ENCODE measurements around the gene XPR1.
"Not testable (repeated sequence)": the region's sequence is repeated elsewhere in the genome, so short reads cannot be mapped to it uniquely, and the experiment has no call there.

The XPR1 gene

DNA sequence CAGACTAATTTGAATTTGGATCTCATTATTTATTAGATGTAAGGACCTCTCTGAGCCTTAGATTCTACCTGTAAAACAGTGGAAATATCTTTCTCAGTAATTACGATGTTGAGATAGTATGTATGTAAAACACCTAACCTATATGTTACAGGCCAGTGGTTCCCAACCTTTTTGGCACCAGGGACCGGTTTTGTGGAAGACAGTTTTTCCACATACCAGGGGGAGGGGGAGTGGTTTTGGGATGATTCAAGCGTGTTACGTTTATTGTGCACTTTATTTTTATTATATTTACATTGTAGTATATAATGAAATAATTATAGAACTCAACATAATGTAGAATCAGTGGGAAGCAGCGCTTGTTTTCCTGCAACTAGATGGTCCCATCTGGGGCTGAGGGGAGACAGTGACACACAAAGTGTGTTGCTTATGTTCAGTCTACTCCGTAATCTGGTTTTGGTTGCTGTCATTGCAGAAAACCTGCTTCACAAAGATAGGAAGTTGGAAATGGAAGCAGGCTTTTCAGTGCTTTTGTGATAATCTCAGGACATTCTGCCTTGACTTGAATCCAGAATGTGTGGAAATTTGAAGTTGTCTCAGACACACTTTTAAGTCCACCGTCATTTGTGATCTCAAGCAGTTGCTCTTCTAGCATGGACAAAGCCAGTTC lies 12.8 kb downstream of the XPR1 start:
- no peak for DNase-seq (ENCODE audit: low read depth)

DNA sequence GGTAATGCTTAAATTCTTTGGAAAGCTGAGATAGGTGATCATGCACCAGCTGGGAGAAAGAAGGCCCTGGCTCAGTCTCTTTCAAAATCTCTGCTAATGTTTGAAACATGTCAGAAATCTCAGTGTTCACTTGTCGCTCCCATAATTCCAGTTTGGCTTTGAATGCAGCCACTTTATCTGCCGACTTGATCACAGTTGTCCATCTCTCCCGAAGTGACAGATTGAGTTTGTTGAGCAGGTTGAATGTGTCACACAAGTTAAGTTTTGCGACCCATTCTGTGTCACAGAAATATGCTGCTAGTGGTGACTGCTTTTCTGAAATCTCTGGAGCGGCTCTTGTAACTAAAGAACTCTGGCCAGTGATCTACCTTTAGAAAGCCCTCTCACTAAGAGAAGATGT lies 13.4 kb downstream of the XPR1 start:
- DNase-seq (ENCODE audit: low read depth) = not testable (repeated sequence)

DNA sequence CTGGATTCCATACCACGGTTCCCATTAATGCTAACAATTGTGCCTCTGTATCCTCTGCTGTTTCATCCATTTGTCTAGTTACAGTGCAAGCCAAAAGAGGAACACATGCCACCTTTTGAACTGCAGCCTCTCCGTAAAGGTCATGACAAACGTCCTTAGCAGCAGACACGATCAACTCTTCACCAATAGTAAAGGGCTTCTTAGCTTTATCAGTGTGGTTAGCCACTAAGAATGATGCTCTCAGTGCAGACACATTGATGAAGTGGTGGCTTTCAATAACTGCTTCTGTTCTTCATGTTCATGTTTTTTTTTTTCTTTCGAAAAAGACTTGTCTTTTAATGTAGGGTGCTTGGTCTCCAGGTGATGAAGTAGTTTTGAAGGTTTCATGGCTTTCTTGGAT lies 14.3 kb downstream of the XPR1 start:
- DNase-seq (ENCODE audit: low read depth) = no peak

DNA sequence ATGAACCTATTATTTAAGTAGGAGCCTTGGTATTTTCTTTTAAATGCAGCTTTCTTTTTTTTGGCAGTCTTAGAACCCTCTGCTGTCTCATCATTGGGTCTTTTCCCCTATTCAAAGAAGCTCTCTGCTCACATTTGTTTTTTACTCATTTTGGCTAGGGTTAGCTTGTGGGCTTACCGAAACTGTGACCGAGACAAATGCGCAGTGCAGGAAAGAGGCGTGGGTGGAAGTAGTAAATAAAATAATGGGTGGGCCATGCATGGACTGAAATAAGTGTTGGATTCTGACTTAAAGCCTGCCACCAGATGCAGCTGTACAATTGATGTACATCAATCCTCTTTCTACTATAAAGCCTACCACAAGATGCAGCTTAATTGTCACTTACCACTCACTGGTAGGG lies 14.7 kb downstream of the XPR1 start:
- DNase-seq (ENCODE audit: low read depth) = no peak

DNA sequence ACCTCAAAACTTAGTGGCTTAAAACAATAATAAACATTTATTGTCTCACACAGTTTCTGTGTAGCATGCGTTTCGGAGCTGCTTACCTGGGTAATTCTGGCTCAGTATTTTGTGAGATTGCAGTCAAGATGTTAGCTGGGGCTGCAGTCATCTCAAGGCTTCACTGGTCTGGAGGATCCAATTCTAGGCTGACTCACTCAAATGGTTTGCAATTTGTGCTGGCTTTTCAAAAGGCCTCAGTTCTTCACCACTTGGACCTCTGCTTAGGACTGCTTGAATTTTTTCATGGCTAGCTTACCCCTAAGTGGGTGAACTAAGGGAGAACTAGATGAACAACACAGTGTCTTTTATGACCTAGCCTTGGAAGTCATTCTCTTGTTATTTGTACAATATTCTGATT lies 21.0 kb downstream of the XPR1 start:
- no peak for DNase-seq (ENCODE audit: low read depth)

DNA sequence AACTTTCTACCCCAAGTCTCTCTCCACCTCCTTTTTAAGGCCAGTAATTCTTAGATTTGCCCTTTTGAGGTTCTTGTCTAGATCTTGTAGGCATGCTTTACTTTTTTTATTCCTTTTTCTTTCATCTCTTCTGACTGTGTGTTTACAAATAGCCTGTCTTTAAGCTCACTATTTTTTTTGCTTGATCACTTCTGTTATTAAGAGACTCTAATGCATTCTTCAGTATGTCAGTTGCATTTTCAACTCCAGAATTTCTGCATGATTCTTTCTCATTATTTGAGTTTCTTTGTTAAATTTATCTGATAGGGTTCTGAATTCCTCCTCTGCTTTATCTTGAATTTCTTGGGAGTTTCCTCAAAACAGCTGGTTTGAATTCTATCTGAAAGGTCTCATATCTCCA lies 30.9 kb downstream of the XPR1 start:
- DNase-seq (ENCODE audit: low read depth) = no peak

DNA sequence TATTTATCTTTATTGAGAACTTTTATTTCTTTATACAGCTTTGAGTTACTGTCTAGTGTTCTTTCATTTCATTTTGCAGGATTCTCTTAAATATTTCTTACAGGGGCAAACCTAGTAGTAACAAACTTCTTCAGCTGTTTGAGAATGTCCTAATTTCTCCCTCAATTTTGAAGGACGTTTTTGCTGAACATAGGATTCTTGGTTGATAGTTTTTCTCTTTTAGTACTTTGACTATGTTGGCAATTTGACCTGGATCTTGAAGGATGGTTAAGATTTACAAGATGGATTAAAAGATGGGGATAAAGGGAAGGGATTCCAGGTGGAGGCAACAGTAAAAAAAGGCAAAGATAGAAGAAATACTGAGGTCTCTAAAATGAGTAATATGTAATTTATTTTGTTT lies 38.9 kb downstream of the XPR1 start:
- no peak for DNase-seq (ENCODE audit: low read depth)

DNA sequence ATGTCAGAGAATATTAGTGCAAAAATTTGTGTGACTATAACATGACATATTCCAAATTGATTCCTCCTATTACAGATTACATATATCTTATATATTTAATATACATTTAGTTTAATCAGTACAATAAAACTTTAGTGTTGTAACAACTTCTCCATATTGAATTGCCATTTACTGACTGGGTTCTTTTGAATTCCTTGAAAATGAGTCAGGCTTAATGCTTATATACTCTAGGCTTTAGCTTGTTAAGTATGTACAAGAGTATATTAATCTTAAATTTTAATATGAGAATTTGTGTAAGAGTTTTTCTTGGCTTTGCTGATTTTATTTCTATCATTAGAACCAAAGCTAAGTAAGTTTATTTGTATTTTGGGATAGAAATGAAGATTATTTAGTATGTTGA lies 40.3 kb downstream of the XPR1 start:
- DNase-seq (ENCODE audit: low read depth) = no peak

DNA sequence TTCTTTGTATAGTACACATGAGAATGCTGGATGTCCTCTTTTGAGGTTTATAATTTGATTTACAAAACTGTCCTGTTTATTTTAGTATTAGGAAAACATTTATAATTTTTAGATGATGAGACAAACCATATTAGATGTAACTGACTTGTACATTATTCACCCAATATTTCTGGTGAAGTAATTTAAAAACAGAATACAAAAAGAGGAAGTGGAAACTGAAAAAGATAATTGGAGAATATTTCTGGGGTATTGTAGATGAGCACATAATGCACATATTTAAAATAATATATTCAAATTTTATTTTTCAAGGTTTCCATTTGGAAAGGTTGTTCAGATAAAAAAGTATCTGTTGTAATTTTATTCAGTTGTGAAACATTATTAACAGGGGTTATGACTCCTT lies 40.7 kb downstream of the XPR1 start:
- no peak for DNase-seq (ENCODE audit: low read depth)

DNA sequence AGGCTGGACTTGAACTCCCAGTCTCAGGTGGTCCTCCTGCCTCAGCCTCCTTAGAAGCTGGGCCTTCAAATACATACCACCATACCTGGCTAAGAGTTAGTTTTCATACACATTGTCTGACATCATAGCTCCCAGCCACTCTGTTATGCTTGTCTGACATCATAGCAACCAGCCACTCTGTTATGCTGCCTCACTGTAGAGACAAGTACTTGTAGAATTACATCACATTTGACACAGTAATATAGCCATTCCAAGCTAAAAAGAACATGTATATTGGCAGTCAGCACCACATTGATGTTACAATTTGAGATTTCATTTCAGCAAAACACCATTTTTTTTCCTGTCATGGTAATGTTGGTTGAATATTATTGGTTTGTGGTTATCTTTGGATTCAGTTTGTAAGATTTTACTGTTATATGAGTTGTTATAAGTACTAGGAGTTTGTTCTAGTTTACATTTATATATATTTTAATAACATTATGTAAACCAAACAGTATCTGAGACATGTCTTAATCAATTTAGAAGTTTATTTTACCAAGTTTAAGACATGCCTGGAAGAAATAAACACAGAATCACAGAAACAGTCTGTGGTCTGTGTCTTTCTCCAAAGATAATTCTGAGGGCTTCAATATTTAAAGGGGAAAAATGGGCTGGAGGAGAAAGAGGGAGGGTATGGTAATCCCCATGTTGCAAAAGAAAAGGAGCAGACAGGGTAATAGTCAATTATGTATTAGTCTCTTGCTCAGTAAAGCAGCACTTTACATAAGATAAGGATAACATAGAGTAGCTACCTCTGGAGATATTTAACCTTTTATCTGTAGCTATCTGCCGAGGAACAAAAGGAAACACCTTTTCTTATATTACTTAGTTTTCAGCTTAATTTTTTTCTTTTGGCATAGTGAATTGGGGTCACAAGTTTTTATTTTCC lies 43.0 kb downstream of the XPR1 start:
- no peak for DNase-seq (ENCODE audit: low read depth)

DNA sequence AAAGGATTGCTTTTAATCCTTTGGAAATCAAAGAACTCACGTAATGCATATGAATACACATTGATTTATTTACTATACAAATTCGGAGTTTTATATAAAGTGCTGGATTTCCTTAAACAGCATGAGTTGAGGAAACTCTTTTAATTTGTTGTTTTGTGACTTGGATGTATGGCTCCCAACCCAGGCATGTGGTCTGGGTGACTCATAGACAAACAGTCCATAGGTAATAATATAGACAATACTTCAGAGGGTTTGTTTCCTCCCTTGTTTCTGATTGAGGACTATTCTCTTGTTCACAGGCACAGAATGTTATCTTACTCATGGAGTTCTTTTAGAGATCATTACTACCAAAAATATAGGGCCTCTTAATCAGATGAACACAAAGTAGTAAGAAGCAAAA lies 43.8 kb downstream of the XPR1 start:
- no peak for DNase-seq (ENCODE audit: low read depth)

DNA sequence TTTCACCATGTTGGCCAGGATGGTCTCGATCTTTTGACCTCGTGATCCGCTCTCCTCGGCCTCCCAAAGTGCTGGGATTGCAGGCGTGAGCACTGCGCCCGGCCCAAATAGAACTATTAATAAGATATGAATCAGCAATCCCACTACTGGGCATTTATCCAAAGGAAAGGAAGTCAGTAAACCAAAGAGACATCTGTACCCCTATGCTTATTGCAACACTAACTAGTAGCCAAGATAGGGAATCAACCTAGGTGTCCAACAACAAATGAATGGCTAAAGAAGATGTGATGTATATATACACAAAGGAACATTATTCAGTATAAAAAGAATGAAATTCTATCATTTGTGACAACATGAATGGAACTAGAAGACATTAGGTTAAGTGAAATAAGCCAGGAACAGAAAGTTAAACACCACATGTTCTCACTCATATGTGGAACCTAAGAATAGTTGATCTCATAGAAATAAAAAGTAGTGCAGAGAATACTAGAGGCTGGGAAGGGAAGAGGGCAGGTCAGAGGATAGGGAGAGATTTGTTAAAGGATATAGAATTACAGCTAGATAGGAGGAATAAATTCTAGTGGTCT lies 48.8 kb downstream of the XPR1 start:
- no peak for DNase-seq (ENCODE audit: low read depth)

DNA sequence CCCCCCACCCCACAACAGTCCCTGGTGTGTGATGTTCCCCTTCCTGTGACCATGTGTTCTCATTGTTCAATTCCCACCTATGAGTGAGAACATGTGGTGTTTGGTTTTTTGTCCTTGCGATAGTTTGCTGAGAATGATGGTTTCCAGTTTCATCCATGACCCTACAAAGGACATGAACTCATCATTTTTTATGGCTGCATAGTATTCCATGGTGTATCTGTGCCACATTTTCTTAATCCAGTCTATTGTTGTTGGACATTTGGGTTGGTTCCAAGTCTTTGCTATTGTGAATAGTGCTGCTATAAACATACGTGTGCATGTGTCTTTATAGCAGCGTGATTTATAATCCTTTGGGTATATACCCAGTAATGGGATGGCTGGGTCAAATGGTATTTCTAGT lies 51.3 kb downstream of the XPR1 start:
- not testable (repeated sequence) for DNase-seq (ENCODE audit: low read depth)

DNA sequence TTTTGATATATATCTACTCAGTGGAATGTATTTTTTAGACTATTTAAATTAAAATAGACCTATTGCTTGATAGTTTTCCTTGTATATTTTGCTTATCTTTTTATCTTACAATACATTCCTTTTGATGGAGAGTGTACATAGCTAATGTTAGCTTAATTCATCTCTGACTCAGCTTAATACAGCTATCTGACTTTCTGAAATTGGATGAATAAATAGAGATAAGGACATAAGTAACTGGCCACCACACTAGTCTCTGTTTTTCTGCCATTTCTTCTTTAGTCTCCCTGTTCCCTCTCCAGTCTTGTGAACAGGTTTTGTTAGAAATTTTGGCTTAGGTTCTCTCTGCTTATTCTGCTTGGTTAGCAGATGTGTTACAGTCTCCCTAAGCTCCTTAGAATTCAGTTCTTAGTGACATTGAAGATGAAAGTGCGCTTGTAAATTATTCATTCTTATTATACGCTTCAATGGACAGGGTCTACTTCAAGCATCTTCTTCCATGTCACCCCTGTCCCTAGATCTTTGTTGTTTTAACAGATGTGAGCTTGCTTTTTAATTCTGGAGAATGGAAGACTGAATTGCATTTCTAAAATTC lies 59.6 kb downstream of the XPR1 start:
- no peak for DNase-seq (ENCODE audit: low read depth)

DNA sequence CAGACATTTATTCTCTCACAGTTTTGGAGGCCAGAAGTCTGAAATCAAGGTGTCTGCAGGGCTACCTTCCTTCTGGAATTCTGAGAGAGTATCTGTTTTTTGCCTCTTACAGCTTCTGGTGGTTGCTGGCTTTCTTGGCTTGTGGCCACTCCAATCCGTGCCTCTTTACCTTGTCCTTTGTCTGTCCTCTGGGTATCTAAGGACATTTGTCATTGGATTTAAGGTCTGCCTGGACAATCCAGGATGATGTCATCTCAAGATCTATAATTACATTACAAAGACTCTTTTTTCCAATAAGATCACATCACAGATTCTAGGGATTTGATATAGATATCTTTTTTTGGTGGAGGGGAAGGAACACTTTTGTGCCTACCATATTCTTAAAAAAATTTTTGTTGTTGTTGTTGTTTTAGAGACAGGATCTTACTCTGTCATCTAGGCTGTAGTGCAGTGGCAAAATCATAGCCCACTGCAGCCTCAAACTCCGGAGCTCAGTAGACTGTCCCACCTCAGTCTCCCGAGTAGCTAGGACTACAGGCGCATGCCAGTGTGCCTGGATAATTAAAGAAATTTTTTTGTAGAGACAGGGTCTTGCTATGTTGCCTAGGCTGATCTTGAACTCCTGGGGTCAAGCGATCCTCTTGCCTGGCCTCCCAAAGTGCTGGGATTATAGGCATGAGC lies 61.9 kb downstream of the XPR1 start:
- no peak for DNase-seq (ENCODE audit: low read depth)

DNA sequence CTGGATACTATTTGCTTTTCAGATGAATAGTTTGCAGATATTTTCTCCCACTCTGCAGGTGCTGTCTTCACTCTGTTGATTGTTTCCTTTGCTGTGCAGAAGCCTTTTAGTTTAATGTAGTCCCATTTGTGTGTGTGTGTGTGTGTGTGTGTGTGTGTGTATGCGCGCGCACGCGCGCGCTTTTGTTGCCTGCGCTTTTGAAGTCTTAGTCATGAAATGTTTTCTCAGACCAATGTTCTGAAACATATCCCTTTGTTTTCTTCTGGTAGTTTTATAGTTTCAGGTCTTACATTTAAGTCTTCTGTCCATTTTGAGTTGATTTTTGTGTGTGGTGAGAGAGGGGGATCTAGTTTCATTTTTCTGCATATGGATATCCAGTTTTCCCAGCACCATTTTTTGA lies 63.5 kb downstream of the XPR1 start:
- no peak for DNase-seq (ENCODE audit: low read depth)

DNA sequence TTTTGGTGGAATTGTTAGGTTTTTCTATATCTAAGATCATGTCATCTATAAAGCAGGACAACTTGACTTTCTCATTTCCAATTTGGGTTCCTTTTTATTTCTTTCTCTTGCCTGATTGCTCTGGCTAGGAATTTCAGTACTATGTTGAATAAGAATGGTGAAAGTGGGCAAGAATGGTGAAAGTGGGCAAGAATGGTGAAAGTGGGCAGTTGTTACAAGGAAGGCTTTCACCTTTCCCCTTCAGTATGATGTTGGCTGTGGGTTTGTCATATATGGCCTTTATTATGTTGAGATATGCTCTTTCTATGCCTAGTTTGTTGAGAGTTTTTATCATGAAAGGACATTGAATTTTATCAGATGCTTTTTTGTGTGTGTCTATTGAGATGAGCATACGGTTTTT lies 64.5 kb downstream of the XPR1 start:
- DNase-seq (ENCODE audit: low read depth) = no peak

DNA sequence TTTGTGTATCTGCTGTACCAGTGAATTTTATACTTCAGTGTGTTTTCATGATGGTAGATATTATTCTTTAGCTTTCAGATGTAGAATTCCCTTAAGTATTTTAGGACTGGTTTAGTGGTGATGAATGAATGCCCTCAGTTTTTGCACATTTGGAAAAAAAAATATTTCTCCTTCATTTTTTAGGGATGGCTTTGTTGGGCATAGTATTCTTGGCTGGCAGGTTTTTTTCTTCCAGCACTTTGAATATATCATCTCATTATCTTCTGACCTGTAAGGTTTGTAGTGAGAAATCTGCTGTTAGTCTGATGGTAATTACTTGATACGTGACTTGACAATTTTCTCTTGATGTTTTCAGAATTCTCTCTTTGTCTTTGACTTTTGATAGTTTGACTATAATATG lies 66.8 kb downstream of the XPR1 start:
- DNase-seq (ENCODE audit: low read depth) = no peak

DNA sequence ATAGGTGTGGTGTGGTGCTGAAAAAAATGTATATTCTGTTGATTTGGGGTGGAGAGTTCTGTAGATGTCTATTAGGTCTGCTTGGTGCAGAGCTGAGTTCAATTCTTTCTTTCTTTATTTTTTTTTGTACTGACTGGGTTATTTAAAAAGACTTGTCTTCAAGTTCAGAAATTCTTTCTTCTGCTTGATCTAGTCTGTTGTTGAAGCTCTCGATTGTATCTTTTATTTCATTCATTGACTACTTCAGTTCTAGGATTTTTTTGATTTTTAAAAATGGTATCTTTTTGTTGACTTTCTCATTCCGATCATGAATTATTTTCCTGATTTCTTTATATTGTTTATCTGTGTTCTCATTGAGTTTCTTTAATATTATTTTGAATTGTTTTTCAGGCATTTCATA lies 70.6 kb downstream of the XPR1 start:
- DNase-seq (ENCODE audit: low read depth) = not testable (repeated sequence)

DNA sequence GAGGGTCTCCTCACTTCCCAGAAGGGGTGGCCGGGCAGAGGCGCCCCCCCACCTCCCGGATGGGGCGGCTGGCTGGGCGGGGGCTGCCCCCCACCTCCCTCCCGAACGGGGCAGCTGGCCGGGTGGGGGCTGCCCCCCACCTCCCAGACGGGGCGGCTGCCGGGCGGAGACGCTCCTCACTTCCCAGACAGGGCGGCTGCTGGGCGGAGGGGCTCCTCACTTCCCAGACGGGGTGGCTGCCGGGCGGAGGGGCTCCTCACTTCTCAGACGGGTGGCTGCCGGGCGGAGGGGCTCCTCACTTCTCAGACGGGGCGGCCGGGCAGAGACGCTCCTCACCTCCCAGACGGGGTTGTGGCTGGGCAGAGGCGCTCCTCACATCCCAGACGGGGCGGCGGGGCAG lies 78.9 kb downstream of the XPR1 start:
- DNase-seq (ENCODE audit: low read depth) = not testable (repeated sequence)

DNA sequence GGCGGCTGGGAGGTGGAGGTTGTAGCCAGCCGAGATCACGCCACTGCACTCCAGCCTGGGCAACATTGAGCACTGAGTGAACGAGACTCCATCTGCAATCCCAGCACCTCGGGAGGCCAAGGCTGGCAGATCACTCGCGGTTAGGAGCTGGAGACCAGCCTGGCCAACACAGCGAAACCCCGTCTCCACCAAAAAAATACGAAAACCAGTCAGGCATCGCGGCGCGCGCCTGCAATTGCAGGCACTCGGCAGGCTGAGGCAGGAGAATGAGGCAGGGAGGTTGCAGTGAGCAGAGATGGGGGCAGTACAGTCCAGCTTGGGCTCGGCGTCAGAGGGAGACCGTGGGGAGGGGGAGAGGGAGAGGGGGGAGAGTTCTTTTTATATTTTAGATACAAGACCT lies 79.4 kb downstream of the XPR1 start:
- not testable (repeated sequence) for DNase-seq (ENCODE audit: low read depth)

DNA sequence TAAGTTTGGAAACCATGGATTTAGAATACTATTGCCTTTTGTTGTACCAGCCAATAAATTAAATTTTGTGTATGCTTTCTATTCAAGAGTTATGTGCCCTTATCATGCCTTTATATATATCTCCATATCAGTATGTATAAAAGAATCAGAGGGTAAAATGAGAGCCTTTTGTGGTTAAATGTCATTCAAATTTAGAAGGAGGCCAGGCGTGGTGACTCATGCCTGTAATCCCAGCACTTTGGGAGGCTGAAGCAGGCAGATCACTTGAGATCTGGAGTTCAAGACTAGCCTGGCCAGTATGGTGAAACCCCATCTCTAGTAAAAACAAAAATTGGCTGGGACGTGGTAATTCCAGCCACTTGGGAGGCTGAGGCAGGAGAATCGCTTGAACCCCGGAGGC lies 88.9 kb downstream of the XPR1 start:
- DNase-seq (ENCODE audit: low read depth) = no peak
